AG10803 (cell line): ENCODE data around the gene GMDS.

Experiments used
- DNase-seq: peaks from one replicate; pipeline ENCODE4 v3.0.0; 2010; ENCODE audit warnings: low read depth
- H3K4me3 ChIP-seq: 2 replicates; pipeline ENCODE4 v1.5.1; 2011; ENCODE audit warnings: mild to moderate bottlenecking, low read length, control low read depth
- TF ChIP-seq, protein P1 (sequence below): conservative IDR thresholded peaks from 2 replicates; pipeline ENCODE4 v1.5.1; 2011; ENCODE audit warnings: mild to moderate bottlenecking, low read length, control low read depth, inconsistent platforms

The GMDS gene

DNA sequence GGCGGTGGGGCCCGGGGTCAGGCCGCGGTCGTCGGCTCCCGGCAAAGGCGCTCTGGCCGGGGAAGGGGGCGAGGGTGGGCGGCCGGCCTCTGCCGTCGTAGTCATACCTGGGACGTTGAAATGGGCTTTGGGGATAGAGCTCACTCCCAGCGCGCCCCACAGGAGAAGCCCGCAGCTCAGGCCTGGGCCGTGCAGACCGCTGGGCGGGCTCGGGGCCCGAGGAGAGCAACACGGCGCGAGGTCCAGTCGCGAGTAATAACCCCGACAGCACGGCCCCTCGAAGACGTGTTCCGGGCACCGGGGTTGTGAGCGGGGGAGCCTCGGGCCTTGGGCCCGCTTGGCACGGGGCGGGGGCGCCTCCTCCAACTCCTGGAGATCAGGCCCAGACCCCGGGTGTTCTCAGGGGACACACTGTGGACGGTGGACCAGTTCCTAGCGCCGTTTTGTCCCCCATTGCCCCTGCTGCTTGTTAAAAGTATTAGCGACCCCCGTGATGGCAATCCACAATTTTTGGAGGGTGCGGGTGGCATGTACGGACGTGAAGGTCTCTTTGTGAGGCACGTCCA, 624.8 kb downstream of the GMDS start:
- DNase-seq, result no peak
- TF ChIP-seq, protein P1, sequence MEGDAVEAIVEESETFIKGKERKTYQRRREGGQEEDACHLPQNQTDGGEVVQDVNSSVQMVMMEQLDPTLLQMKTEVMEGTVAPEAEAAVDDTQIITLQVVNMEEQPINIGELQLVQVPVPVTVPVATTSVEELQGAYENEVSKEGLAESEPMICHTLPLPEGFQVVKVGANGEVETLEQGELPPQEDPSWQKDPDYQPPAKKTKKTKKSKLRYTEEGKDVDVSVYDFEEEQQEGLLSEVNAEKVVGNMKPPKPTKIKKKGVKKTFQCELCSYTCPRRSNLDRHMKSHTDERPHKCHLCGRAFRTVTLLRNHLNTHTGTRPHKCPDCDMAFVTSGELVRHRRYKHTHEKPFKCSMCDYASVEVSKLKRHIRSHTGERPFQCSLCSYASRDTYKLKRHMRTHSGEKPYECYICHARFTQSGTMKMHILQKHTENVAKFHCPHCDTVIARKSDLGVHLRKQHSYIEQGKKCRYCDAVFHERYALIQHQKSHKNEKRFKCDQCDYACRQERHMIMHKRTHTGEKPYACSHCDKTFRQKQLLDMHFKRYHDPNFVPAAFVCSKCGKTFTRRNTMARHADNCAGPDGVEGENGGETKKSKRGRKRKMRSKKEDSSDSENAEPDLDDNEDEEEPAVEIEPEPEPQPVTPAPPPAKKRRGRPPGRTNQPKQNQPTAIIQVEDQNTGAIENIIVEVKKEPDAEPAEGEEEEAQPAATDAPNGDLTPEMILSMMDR, result no peak
- no peak overlapping the region for H3K4me3 ChIP-seq

DNA sequence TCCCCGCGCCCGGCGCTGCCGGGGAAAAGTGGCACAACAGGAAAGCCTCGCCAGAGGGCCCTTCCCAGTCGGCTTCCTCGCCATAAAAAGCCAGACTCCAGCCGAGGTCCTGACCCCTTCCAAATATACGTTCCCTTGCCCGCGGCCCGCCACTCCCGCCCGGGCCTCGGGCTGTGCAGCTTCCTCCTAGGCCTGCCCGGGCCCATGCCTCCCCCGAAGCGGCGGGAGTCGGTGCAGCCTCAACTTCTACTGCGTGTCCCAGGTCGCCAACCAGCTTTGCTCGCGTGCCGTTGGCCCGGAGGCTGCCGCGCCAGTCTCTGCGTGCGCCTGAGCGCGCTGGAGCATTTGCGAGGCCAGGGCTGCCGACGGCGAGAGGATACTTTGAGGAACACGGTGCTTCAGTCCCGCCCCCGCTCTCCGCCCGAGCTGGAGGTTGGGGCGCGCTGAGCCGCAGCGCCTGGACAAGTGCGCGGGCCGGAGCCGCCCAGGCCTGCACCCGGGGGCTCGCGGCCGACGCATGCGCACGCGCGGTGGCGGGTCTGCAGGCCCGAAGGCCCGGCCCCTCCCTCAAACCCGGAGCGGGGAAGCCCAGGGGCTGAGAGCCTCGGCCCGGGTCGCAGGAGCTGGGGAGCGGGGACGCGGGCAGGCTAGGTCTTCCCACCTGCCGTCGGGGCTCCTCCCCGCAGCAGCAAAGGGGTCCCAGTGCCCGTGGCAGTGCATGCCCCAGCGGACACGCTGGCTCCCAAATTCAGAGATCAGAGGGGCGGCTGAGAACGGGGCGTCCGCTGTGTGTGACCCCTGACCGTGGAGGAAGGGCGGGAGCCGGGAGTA, 625.5 kb downstream of the GMDS start:
- no peak overlapping the region; the same call in 1 of the 2 replicates for H3K4me3 ChIP-seq
- no peak for DNase-seq
- TF ChIP-seq, protein P1, result no peak

DNA sequence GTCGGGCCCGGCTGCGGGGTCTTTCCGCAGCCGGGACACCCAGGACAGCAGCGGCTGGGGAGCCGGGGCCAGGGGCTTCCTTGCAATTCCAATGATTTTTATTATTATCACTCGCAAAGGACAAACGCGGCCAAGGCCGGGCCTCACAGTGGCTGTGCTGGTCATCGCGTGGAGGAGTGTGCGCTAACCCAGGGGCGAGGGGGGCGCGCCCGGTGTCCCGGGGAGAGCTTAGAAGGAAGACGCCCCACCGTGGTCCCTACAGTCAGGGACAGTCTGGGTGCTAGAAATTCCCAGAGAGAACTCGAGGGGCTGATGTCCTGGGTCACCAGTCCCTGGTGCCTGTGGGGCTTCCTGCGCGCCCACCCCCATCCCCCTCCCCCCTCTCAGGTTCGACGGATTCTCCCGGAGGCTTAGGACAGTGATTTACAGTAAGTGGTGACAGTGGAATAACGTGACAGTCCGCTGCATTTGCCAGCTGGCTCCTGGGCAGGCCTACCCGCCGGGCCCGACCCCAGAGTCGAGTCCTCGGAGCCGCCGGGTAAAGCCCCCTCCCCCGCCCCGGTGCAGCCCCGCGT, 626.2 kb downstream of the GMDS start:
- H3K4me3 ChIP-seq, result no peak overlapping the region

DNA sequence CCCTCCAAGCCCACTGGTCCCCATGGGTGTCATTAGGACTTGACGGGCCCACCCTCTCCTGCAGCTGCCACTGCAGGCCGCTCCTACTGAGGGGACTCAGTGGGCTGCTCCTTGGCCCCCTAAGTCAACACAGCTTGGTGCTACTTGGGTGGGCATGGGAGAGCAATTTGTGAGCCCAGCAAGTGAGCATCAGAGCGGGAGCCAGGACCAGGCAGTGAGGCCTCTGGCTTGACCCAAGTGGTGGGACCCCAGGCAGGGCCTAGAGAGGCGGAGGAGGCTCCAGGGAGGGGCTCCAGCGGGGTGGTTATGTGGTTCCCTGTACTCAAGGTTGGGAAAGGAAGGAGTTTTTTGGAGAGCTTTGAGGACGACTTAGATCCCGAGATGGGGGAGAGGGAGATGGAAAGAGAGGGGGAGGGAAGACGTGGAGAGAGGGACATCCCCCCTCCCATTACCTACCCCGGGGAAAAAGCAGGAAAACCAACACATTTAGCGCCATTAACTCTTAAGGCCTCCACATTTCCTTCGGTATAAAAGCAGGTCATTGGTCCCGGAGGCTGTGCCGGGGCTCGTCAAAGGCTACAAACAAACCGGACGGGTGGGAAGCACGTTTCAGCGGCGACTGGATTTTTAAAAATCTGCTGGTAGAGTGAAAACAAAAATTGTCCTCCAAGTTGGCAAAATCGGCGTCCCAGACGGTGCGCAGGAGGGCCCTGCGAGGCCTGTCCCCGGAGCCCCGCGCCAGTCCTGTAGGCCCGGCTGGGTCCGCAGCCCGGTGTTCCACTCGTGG, 626.9 kb downstream of the GMDS start:
- no peak for DNase-seq
- TF ChIP-seq, protein P1, result no peak
- no peak overlapping the region for H3K4me3 ChIP-seq

More for the DNA sequence above, 626.2 kb downstream of the GMDS start:
- TF ChIP-seq, protein P1, result no peak
- no peak for DNase-seq

DNA sequence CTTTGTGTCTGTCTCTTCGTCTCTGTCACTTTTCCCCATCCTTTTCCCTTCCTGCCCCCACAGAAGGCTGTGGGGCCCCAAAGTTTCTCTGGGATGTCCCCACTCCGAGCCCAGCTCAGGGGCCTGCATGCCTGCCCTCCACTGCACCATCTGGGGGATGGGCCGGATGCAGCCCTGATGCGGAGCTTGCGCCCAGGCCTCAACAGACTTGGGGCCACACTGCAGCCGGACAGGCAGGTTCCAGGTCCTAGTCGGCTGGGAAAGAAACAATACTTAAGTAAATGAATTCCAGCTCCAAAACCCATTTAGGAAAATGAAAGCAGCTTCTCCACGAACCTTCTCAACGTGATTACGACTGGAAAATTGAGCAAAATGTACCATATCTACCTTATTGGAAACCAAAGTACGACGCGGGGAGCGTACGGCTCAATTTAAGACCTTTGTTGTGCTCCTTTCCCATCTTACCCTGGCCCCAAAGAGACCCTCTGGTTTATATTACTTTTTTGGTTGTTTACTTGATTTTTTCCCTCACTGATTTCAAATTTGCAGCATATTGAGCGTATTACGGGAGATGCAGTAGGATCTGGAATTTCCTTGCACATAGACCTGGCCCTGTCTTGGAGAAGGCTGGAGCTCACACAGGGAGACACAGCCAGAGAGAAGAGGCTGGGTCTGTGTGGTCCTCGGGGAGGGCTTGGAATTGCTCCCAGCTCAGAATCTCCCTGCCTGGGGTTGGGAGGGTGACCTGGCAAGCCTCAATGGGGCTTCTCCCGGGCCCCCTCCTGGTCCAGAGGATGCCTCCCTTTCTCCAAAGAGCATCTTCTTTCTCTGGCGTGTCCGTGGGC, 627.7 kb downstream of the GMDS start:
- TF ChIP-seq, protein P1, result no peak
- no peak overlapping the region for H3K4me3 ChIP-seq
- no peak for DNase-seq

DNA sequence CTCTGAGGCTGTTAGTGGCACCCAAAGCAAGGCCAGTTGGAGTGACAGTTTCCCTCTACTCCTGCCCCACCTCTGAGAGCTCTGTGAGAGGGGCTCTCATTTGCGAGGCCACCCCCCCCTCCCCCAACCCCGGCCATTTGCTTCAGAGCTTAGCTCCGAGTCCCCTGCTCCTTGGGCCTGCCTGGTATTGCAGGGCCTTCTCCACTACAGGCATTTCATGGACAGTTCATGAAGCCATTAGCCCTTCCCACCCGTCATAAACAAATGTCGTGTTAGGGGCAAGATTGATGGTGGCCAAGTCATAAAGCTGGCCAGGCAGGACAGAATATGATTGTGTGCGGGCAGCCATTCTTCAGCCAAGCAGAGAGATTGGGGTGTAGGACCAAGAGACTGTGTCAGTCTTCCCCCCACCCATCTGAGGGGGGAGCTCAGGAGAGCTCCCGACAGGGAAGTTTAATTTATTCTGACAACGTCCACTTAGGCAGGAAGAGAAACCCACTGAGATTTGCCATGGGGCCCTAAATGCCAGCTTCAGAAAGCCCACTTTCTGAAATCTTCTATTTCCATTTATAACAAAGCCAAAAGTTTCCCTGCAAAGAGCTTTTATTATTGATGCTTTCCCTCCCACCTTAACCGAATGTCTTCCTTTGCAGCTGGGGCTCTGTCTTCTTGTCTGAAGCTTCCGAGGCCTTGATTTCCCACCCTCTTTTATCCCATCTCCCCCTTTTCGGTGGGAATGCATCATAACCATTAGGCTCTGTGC, 628.5 kb downstream of the GMDS start:
- TF ChIP-seq, protein P1, result no peak
- no peak for DNase-seq
- H3K4me3 ChIP-seq, result no peak overlapping the region
